Glomerular visceral epithelial cell (primary cell): ENCODE measurements around the gene S100A5.

ENCODE experiments used
- DNase-seq: peaks from one replicate; pipeline ENCODE4 v3.0.0-alpha.2; 2016; ENCODE audit errors: extremely low spot score

The S100A5 gene

GRCh38 chr1:153547560-153548551 lies 7.1 kb upstream of the S100A5 start:
- no peak for DNase-seq

- DNase-seq, result no peak
Observed at GRCh38 chr1:153546796-153547559, 6.2 kb upstream of the S100A5 start.

- DNase-seq, result no peak
Observed at GRCh38 chr1:153546371-153546770, 5.6 kb upstream of the S100A5 start.

GRCh38 chr1:153545067-153546055 lies 4.6 kb upstream of the S100A5 start, which contains the start of gene S100A4:
S100A4 (minus strand) TSS chr1:153545806; CDS start chr1:153544794, 1,012 bp downstream.
- peak; percentile 90 for DNase-seq

GRCh38 chr1:153544453-153545066 lies 3.8 kb upstream of the S100A5 start:
- DNase-seq, result no peak

GRCh38 chr1:153543736-153544135 lies 3.0 kb upstream of the S100A5 start:
- no peak for DNase-seq

- DNase-seq, result no peak
Observed at GRCh38 chr1:153542956-153543711, 2.4 kb upstream of the S100A5 start.

- no peak for DNase-seq
Observed at GRCh38 chr1:153541641-153542590, 1.2 kb upstream of the S100A5 start.

- DNase-seq, result no peak
Observed at GRCh38 chr1:153539395-153540093, 1.2 kb downstream of the S100A5 start.

GRCh38 chr1:153538315-153538821 lies 2.4 kb downstream of the S100A5 start:
- DNase-seq, result no peak

- DNase-seq, result no peak
Observed at GRCh38 chr1:153537376-153537730, 3.4 kb downstream of the S100A5 start.

- no peak for DNase-seq
Observed at GRCh38 chr1:153536671-153537375, 3.9 kb downstream of the S100A5 start.

- DNase-seq, result peak; percentile 95
Observed at GRCh38 chr1:153536012-153536670, 4.6 kb downstream of the S100A5 start.

- DNase-seq, result peak; percentile 49
Observed at GRCh38 chr1:153535242-153536011, 5.3 kb downstream of the S100A5 start, which contains the start of gene S100A6. S100A6 (minus strand) TSS chr1:153535991; CDS start chr1:153535339, 652 bp downstream.

- no peak for DNase-seq
Observed at GRCh38 chr1:153534925-153535241, 5.9 kb downstream of the S100A5 start.

GRCh38 chr1:153534226-153534924 lies 6.4 kb downstream of the S100A5 start:
- DNase-seq, result peak; percentile 58
